Mucosa of gallbladder (tissue), 1 donor: ENCODE results near the gene AGBL1. TPM values are rescaled to one million over a fixed set of nuclear protein-coding genes. Genes with fewer than 3 reads are reported as not detected.

ENCODE experiments used
- DNase-seq: peaks from one replicate; pipeline ENCODE4 v3.0.0-alpha.2; 2020; ENCODE audit warnings: low spot score
- total RNA-seq: library from RNA; stranded (reverse); gene quantifications from one replicate; pipeline ENCODE4 v1.2.1, GENCODE V29; 2021
- donor health status: DM: no; HTN: no; CAD: no.

AGBL1 gene
- total RNA-seq, 1 donor from 2014 or later: not detected

- no peak for DNase-seq
These were observed 564.7 kb downstream of the AGBL1 start for GRCh38 chr15:86644339-86644738.

DNA sequence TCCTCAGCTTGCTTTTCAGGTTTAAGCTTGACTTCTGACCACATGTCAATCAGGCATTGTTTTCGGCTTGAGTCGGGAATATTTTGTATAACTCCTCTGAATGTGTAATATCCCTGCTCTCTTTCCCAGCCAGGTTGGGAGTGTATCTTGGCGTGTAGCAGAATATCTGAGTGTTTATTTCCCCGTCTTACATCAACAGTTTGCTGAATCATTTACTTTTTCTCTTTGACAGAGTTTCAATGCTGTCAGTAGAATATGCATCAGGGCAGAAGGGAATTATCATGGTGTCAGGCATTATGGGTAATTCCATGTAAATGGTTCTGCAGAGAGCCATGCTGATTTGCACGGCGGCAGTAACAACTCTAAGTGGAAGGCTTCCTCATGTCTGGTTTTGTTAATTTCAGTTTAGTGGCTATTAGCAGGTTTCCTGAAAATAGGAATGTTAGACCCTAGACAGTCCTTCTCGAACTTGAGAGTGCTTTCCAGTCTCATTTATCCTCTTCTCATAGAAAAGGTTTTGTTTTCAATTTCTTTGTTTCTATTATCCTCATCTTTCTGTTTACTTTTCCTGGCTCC, 566.3 kb downstream of the AGBL1 start:
- no peak for DNase-seq

GRCh38 chr15:86647810-86648440, 568.3 kb downstream of the AGBL1 start:
- no peak for DNase-seq

- DNase-seq: no peak
These were observed 569.6 kb downstream of the AGBL1 start for GRCh38 chr15:86649277-86649676.

DNA sequence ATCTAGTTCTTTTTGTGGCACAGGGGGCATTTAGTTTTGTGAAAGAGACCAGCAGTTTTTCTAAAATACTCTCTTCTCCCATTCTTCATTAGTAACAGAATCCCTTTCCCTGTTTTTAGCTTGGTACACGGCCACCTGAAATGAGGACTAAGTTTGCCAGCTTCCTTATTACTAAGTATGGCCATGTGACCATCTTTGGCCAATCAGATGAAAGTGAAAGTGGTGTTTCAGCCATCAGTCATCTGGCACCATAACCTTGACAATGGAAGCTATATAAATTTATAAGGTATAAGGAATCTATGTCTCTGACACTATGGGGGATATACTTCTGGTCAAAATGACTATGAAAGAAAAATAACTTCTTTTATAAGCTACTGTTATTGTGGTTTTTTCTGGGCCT, 570.4 kb downstream of the AGBL1 start:
- DNase-seq: no peak

- DNase-seq: no peak
These were observed 573.9 kb downstream of the AGBL1 start for GRCh38 chr15:86653344-86654197.

DNA sequence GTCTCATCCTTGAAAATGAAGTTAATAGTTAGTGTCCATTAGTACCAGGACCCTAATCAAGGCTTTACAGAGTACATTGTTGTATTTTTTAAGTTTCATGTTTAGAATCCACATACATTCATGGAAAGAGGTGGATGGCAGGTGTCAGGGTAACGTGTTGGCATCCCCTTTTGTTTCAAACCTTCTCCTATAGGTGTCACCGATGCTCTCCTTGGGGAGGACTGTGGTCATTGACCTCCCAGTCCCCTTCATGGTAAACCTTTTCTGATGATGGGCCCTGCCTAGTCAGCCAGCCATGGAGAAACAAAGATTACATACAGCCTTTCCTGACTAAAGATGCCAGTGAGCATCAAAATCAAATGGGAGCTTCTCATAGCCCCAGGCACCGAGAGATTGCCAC, 574.8 kb downstream of the AGBL1 start:
- DNase-seq: no peak

DNA sequence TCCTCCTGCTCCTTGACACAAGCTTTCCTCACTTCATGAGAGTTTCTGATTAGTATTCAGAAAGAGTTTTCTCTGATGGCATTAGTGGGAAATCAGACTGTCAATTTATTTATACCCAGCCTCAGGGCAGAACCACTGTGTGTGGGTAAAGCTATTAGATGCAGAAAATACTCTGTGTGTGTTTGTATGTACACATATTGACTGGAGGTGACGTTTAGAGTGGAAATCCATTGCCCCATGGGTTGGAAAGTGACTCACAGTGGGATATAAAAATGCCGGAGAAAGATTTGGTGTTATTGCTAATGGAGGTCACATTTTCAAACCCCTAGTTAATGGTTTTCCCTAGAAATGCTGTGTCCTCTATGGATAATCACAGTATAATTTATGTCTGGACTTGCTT, 577.6 kb downstream of the AGBL1 start:
- DNase-seq: no peak

DNA sequence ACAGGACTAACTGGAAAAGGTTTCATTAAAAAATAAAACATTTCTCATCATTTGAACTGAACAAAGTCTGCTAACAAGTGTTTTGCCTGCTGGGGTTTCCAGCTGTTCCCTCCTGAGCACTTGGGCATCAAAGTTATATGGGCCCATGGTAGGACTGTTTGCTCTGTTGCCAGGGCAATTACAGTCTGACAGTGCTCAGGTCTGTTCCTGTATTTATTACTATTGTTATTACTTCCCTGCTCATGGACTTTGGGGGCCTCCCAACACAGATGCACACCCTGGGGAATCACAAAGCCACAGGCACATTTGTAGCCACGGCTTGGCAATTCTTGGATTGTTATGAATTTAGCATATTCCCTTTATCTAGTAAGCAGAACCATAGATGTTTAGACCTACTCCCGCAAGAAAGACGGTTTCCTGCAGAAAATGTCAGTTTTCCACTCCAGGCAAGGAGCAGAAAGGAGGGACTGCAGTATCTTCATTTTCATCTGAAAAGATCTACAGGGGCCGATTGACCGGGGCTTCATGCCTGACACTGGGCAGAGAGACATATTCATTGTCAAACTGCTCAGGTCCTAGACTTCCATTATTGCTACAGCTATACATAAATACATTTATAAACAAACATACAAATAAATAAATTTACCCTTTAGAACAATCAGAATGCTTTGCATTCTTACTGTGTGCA, 580.2 kb downstream of the AGBL1 start:
- no peak for DNase-seq

- no peak for DNase-seq
These were observed 581.9 kb downstream of the AGBL1 start for GRCh38 chr15:86661580-86661979.

GRCh38 chr15:86663304-86663703, 583.6 kb downstream of the AGBL1 start:
- no peak for DNase-seq

DNA sequence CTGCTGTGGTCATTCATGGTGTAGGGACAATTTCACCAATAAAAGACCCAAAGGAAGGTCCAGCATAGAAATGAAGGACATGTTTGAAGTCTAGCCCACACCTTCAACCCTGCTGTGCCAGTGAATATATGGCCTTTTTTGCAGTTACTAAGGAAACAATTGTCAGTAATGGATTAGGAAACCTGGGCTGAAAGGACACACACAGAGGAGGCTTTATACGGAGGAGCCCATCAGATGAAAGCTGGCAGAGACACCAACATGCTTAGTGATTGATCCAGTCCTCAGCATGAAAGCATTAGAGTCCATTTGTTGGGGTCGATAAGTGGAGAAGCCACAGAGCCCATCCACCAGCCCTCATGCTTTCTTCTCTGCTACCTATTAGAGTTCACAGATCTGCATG, 584.3 kb downstream of the AGBL1 start:
- no peak for DNase-seq

- no peak for DNase-seq
These were observed 584.9 kb downstream of the AGBL1 start for GRCh38 chr15:86664581-86664980.

GRCh38 chr15:86676002-86676401, 596.3 kb downstream of the AGBL1 start:
- no peak for DNase-seq

DNA sequence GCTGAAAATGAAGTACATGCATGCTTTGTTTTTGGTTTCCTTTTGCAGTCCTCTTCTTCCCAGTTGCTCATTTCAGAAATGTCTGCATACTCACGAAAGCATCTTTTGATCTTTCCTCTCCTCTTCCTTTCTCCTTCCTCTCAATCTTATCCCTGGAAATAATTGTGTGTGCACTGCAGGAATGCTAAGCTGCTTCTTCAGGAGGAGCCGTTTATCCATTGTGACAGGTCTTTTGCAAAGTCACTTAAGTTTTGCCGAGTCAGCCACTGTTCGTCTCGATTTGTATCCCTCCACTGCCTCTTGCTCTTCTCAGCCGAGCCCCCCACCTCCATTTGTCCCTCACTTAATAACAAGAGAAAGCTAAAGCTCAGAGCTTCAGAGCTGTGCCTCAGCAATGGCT, 597.6 kb downstream of the AGBL1 start:
- no peak for DNase-seq

DNA sequence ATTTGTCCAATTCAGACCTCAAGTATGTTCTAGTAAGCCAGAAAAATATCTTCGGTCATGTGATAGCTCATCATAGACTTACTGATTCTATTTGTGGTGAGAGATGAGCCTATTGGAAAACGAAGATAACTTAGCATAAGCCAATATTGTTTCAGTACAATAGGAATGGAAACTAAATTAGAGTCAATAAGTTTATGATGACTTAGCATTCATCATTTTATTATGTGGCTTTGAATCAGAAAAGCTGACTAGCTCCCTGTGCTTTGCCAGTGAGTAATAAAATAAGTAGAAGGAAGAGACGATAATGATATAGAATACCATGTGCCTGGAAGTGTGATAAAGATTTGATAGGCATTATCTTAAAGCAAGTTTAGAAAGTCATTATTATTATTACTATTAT, 605.6 kb downstream of the AGBL1 start:
- DNase-seq: no peak

- no peak for DNase-seq
These were observed 609.3 kb downstream of the AGBL1 start for GRCh38 chr15:86689006-86689405.

- DNase-seq: no peak
These were observed 610.9 kb downstream of the AGBL1 start for GRCh38 chr15:86690566-86690965.

DNA sequence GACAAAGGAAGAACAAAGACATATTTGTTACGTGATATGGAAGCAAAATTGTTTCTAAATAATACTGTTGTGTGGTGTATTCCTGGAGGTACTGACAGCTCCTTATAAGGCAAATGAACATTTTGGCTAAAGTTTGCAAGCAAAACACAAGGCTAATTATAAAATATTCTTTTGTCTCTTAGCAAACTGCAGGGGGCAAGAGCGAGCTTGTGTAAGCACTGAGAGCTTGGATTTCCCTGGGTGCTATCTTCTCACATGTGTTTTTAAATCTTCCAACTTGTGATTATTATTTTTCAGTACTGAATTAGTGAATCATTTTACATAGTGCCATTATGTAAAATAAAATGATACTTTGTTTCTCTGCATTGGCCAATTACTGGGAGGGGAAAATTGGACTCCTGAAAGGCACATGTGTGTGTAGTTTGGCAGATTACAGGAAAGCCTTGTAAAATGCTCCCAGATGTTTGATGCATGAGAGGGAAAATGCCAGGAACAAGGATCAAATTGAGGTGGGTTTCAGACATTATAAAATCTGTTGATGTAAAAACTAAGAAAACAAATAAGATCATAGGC, 611.5 kb downstream of the AGBL1 start:
- DNase-seq: no peak

DNA sequence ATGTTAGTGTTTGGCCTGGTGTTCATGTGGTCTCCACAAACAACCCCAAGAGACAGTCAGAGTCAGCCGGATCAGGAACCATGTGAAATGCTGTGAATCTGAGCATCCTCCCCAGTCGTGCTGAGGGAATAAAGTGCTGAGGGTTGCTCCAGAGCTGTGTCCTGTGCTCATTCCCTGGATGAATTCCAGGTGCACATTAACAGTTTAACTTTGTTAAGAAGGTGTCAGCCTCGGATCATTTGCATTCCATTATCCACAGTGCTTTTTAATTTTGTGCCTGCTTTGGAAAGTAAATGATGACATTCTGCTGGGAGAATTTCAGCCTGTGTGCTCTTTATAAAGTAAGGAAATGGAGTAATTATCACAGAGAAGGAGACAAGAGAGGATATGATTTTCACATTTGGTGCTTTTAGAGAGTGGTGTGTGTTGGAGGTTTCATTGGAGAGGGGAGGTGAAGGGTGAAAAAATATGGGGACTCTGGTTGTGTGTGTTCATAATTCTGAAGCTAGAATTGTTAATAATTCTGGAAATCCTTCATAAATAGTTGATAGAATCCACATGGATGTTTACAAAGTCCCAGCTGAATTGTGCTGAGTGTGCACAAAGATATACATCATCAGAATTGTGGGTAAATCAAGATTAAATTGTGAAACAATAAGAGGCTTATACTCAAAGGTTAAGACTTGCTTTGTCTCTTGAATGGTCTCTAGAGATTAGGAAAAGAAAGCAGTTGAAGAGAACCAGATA, 621.4 kb downstream of the AGBL1 start:
- no peak for DNase-seq

DNA sequence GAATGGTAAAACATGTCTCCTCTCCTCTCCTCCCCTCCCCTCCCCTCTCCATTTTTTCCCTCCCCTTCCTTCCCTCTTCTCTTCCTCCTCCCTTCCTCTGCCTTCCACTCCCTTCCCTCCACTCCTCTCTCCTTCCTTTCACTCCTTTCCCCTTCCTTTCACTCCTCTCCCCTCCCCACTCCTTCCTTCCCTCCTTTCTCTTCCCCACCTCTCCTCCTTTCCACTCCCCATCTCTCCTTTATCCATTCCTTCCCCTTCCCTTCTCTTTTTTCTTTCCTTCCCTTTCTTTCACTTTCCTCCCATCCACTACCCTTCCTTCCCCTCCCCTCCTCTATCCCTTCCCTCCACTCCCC, 621.9 kb downstream of the AGBL1 start:
- DNase-seq: no peak

- DNase-seq: no peak
These were observed 627.1 kb downstream of the AGBL1 start for GRCh38 chr15:86706813-86707212.
